Measurements from ENCODE around the gene ARHGAP18.
A peak's percentile ranks its signal among the peaks of the same experiment; 100 is the strongest.

Gene ARHGAP18

DNA sequence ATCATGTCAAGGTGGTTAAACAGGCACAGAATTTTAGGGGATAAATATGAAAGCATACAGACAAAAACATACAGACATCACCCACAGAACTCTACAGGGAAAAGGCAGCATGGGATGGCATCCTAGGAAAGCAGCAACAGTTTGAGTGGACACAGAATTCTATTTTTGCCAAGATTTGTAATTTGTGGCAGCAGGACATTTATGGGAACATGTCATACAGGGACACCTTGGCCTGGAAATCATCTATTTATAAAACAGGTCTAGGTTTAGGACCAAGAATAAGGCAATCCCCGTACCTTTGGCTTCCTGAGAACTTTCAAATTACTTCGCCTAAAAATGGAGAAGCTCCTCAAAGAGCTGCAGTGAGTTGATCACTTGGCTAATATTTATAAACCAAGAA lies 17.5 kb downstream of the ARHGAP18 start:
- H3K9me3 Mint-ChIP-seq = no peaks in the 10 kb centered on the region
- H3K4me1 Mint-ChIP-seq (ENCODE audit: low read depth) = peaks cover 54% of the 10 kb centered on the region
- no peak overlapping the region for H3K27ac Mint-ChIP-seq
- H3K36me3 Mint-ChIP-seq (ENCODE audit: low read depth) = peaks cover 7% of the 10 kb centered on the region
- H3K27me3 Mint-ChIP-seq (ENCODE audit: low read depth) = no peaks in the 10 kb centered on the region
- H3K4me3 Mint-ChIP-seq = no peak overlapping the region

DNA sequence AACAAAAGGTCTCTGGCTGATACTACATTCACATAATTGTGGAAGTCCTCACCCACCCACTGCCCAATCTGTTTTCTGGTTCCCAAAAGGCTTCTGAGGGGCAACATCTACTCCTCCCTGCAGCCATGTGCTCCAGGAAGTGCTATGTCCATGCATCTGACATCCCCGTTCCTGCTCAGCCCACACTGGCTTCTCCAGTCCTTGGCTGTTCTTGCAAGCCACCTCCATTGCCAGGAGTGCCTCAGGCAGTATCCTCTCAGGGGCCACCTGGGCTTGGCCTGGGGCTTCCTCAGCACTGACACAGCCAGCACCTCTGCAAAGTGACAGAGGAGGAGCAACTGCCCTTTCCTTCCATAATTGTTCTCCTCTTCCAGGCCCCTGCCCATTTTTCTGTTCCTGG lies 18.3 kb downstream of the ARHGAP18 start:
- peaks cover 7% of the 10 kb centered on the region for H3K36me3 Mint-ChIP-seq (ENCODE audit: low read depth)
- no peak overlapping the region for H3K27ac Mint-ChIP-seq
- no peak overlapping the region for H3K4me3 Mint-ChIP-seq
- H3K9me3 Mint-ChIP-seq = no peaks in the 10 kb centered on the region
- no peaks in the 10 kb centered on the region for H3K27me3 Mint-ChIP-seq (ENCODE audit: low read depth)
- peaks cover 58% of the 10 kb centered on the region for H3K4me1 Mint-ChIP-seq (ENCODE audit: low read depth)

GRCh38 chr6:129691043-129691640 lies 18.8 kb downstream of the ARHGAP18 start:
- Mint-ChIP-seq H3K9me3 (no peaks in the 10 kb centered on the region), H3K4me1 (ENCODE audit: low read depth) (peaks cover 56% of the 10 kb centered on the region), H3K27me3 (ENCODE audit: low read depth) (no peaks in the 10 kb centered on the region), H3K27ac (no peak overlapping the region), H3K4me3 (no peak overlapping the region), H3K36me3 (ENCODE audit: low read depth) (peaks cover 6% of the 10 kb centered on the region)

DNA sequence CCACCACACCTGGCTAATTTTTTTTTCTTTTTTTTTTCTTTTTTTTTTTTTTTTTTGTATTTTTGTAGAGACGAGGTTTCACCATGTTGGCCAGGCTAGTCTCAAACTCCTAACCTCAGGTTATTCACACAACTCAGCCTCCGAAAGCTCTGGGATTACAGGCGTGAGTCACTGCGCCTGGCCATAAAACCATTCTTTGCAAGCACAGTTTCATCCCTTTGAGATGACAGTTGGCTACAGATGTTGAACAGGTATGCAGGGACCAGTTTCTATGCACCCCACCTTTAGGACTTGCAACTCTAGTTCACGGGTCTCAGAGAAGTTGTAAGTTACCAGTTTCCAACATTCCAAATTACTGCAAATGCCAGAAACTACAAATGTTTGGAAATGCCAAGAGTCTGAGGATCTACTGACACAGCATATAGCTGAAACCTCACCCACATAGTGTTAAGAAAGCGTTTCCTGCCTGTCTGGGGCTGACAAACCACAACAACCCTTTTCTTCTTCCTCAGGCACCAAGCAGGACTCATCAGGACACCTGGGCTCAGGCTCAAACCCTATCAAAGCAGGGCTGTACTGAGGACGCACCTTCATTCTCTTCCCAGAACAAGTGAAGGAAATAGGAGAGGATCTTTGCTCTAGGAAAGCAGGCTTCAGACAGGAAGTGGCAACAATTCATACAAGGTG lies 22.9 kb downstream of the ARHGAP18 start:
- peaks cover 8% of the 10 kb centered on the region for H3K36me3 Mint-ChIP-seq (ENCODE audit: low read depth)
- H3K27ac Mint-ChIP-seq = peak overlapping the region; percentile 76
- H3K4me1 Mint-ChIP-seq (ENCODE audit: low read depth) = peaks cover 53% of the 10 kb centered on the region
- H3K9me3 Mint-ChIP-seq = no peaks in the 10 kb centered on the region
- no peaks in the 10 kb centered on the region for H3K27me3 Mint-ChIP-seq (ENCODE audit: low read depth)
- H3K4me3 Mint-ChIP-seq = peak overlapping the region; percentile 50

DNA sequence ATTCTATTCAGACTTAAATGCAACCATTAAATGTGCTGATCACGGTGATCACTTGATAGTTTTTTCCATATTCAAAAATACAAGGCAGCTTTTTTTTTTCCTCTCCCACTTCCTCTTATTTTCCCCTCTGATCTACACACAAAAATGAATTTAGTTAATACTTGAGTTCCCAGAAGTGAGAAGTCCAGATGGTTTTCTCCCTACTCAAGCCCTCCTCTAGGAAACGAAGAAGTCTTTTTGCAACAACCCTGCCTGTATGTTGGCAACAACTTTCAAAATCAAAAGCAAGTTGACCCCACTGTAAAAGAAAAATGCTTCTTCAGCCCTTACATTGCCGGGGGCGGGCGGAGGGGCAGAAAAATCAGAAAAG lies 24.3 kb downstream of the ARHGAP18 start:
- Mint-ChIP-seq H3K4me3 (no peak overlapping the region), H3K4me1 (ENCODE audit: low read depth) (peaks cover 51% of the 10 kb centered on the region), H3K36me3 (ENCODE audit: low read depth) (peaks cover 12% of the 10 kb centered on the region), H3K27me3 (ENCODE audit: low read depth) (no peaks in the 10 kb centered on the region), H3K9me3 (no peaks in the 10 kb centered on the region), H3K27ac (no peak overlapping the region)

DNA sequence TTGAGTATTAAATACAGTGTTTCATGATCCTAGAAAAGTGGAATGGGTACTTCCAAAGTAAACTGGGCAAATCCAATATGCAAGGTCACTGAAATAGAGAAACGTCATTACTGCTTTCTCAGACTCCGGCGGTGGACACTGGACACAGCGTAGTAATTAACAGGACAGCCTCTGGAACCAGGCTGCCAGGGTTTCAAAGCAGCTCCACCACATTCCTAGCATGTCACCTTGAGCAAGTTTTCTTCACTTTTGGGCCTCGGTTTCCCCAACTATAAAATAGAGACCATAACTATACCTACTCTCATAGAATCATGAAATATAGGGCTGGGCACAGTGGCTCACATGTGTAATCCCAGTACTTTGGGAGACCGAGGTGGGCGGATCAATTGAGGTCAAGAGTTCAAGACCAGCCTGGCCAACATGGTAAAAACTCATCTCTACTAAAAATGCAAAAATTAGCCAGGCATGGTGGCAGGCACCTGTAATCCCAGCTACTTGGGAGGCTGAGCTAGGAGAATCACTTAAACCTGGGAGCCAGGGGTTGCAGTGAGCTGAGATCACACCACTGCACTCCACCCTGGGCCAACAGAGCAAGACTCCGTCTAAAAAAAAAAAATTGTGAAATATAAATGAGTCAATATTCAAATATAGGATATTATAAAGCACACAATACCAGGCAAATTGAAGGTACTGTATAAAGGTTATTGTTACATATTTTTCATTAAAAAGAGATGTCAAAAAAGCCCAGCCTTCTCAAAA lies 24.9 kb downstream of the ARHGAP18 start:
- no peaks in the 10 kb centered on the region for H3K27me3 Mint-ChIP-seq (ENCODE audit: low read depth)
- peaks cover 51% of the 10 kb centered on the region for H3K4me1 Mint-ChIP-seq (ENCODE audit: low read depth)
- H3K9me3 Mint-ChIP-seq = no peaks in the 10 kb centered on the region
- no peak overlapping the region for H3K27ac Mint-ChIP-seq
- no peak overlapping the region for H3K4me3 Mint-ChIP-seq
- H3K36me3 Mint-ChIP-seq (ENCODE audit: low read depth) = peaks cover 12% of the 10 kb centered on the region

DNA sequence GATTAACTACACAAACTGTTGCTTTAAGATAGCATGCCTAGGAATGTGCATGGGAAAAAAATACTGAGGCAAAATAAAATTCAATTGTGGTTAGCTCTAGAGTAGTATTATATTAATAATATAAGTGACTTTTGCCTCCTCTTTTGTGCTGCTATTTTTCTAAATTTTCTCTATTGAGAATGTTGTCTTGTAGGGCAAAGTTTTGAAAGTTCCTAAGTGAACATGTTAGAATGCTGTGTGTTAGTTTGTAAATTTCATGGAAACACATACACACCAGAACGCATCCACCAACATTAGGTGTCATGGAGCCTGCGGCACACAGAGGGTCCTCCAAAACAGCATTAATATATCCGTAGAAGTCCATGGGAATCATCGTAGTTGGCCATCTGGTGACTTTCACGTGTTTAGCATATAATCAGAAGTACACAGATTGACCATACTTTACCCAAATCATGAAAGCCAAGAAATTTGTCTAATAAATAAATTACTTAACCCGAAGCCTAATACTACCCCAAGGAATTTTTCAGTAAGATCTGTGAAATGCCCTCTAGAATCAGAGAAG lies 25.6 kb downstream of the ARHGAP18 start:
- peaks cover 55% of the 10 kb centered on the region for H3K4me1 Mint-ChIP-seq (ENCODE audit: low read depth)
- H3K4me3 Mint-ChIP-seq = peak overlapping the region; percentile 58
- H3K27ac Mint-ChIP-seq = peak overlapping the region; percentile 80
- peaks cover 12% of the 10 kb centered on the region for H3K36me3 Mint-ChIP-seq (ENCODE audit: low read depth)
- H3K9me3 Mint-ChIP-seq = no peaks in the 10 kb centered on the region
- no peaks in the 10 kb centered on the region for H3K27me3 Mint-ChIP-seq (ENCODE audit: low read depth)

DNA sequence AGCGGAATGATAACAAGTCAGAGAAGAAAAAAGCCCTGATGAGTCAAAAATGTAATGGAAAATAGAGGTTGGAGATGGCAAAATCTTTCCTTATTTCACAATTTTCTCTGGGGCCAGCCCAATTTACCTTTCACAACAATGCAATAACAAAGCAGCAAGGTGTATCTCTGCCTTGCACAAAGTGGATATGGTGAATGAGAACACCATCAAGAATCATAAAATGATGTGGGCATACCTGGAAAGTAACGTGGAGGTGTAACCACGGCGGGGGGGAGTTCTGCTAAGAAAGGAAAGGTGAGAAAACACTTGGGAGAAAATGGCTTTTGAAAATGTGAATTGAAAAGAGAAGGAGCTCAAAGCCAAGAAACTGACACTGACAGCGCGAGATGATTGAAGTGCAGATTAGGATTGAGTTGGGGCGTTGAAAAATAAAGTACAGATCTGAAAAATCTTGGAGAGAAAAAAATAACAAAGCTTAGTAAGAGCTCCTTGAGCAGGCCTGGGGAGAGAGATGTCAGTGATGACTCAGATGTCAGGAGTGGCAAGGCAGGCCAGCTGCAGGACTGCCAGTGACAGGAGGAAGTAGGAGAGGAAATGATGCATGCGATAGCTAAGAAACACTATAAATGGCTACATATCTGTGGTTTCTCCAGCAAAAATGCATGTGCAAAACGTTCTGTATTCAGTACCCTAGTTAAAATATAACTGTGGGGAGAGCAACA lies 26.2 kb downstream of the ARHGAP18 start:
- H3K4me1 Mint-ChIP-seq (ENCODE audit: low read depth) = peaks cover 51% of the 10 kb centered on the region
- H3K4me3 Mint-ChIP-seq = peak overlapping the region; percentile 58
- peaks cover 12% of the 10 kb centered on the region for H3K36me3 Mint-ChIP-seq (ENCODE audit: low read depth)
- H3K27ac Mint-ChIP-seq = peak overlapping the region; percentile 80
- H3K9me3 Mint-ChIP-seq = no peaks in the 10 kb centered on the region
- H3K27me3 Mint-ChIP-seq (ENCODE audit: low read depth) = no peaks in the 10 kb centered on the region

DNA sequence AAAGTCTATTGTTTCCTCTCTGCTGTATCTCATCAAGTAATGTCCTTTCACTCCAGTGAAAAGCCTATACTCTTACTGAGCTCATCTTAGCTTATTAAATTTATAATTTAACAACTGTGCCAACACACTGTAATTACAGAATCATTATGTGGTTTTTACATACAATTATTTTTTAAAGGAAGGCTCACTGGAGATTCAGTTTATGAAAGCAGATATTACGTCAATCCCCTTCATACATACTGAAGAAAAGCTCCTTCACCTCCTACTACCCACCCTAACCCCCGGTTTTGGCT lies 28.1 kb downstream of the ARHGAP18 start:
- Mint-ChIP-seq H3K4me3 (no peak overlapping the region), H3K4me1 (ENCODE audit: low read depth) (peaks cover 48% of the 10 kb centered on the region), H3K27ac (no peak overlapping the region), H3K36me3 (ENCODE audit: low read depth) (peaks cover 12% of the 10 kb centered on the region), H3K9me3 (no peaks in the 10 kb centered on the region), H3K27me3 (ENCODE audit: low read depth) (no peaks in the 10 kb centered on the region)

DNA sequence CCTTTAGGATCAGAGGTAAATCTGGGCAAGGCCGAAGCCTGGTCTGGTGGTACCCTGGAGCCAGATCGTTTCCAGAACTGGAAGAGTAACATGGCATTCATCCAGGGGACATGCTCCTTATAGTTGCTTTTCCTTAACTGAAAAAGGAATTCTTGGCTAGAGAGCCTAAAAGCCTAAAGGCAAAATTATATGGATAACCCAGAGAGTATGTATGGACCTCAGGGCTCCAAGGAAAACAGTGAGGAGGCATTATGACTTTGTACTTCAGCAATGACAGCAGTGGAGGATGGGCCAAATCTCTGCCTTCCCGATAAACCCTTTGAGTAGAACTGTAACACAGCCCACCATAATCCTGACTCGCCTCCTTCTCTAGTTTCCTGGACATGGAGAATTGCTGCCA lies 29.3 kb downstream of the ARHGAP18 start:
- Mint-ChIP-seq H3K27ac (no peak overlapping the region), H3K36me3 (ENCODE audit: low read depth) (peaks cover 9% of the 10 kb centered on the region), H3K4me1 (ENCODE audit: low read depth) (peaks cover 39% of the 10 kb centered on the region), H3K4me3 (no peak overlapping the region), H3K27me3 (ENCODE audit: low read depth) (no peaks in the 10 kb centered on the region), H3K9me3 (no peaks in the 10 kb centered on the region)

- Mint-ChIP-seq H3K36me3 (ENCODE audit: low read depth) (peaks cover 11% of the 10 kb centered on the region), H3K4me3 (no peak overlapping the region), H3K4me1 (ENCODE audit: low read depth) (peaks cover 40% of the 10 kb centered on the region), H3K9me3 (no peaks in the 10 kb centered on the region), H3K27me3 (ENCODE audit: low read depth) (no peaks in the 10 kb centered on the region), H3K27ac (no peak overlapping the region)
Measured at GRCh38 chr6:129679758-129680157, 30.2 kb downstream of the ARHGAP18 start.

GRCh38 chr6:129679275-129679674 lies 30.7 kb downstream of the ARHGAP18 start:
- Mint-ChIP-seq H3K36me3 (ENCODE audit: low read depth) (peaks cover 11% of the 10 kb centered on the region), H3K4me3 (no peak overlapping the region), H3K4me1 (ENCODE audit: low read depth) (peaks cover 37% of the 10 kb centered on the region), H3K27ac (no peak overlapping the region), H3K9me3 (no peaks in the 10 kb centered on the region), H3K27me3 (ENCODE audit: low read depth) (no peaks in the 10 kb centered on the region)

DNA sequence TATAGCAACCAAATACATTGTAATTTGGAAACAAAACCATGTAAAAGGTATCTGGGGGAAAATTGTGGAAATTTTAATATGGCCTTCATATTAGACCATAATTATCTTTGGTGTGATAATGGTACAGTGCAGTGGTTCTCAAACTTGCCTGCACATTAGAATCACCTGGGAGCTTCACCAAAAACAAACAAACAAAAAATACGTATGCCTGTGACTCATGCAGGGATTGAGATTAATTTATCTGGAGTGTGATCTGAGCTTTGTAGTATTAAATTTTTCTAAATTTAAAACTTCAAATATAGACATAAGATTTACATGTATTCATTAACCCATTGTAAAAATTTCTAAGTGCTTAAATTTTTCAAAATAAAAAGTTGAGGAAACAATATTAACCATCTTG lies 31.5 kb downstream of the ARHGAP18 start:
- no peak overlapping the region for H3K4me3 Mint-ChIP-seq
- H3K4me1 Mint-ChIP-seq (ENCODE audit: low read depth) = peaks cover 30% of the 10 kb centered on the region
- H3K27me3 Mint-ChIP-seq (ENCODE audit: low read depth) = no peaks in the 10 kb centered on the region
- H3K36me3 Mint-ChIP-seq (ENCODE audit: low read depth) = peaks cover 11% of the 10 kb centered on the region
- H3K9me3 Mint-ChIP-seq = no peaks in the 10 kb centered on the region
- no peak overlapping the region for H3K27ac Mint-ChIP-seq

DNA sequence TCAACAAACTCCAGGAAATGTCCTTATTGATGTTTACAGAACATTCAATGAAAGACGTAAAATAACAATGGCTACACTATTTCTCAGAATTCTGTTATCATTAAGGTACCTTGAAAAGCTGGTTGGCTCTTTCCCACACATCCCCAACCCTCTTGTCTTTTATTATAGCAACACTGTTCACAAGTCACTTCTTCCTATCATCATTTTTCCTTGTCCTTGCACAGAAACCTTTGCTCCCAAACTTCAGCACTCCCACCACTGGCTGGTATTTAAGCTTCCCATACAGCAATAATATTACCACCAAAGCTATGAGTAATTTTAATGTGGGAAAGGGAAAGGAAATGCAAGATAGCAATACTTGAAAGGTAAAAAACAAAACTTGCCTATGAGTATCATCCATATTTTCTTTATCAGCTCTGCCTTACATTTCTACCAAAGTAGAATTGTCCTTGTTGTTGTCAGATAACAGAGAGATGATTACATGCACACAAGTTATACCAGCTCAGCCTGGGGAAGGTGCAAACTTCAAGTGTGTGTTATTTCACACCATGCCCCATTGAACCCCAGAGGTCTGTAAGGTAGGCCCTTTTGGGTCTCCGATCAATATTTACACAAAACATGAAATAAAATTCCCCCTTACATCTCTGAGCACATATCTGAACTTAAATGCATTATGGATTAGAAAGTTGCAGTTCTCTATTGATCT lies 32.2 kb downstream of the ARHGAP18 start:
- H3K4me3 Mint-ChIP-seq = no peak overlapping the region
- H3K27me3 Mint-ChIP-seq (ENCODE audit: low read depth) = no peaks in the 10 kb centered on the region
- H3K4me1 Mint-ChIP-seq (ENCODE audit: low read depth) = peaks cover 31% of the 10 kb centered on the region
- H3K36me3 Mint-ChIP-seq (ENCODE audit: low read depth) = peaks cover 11% of the 10 kb centered on the region
- no peaks in the 10 kb centered on the region for H3K9me3 Mint-ChIP-seq
- no peak overlapping the region for H3K27ac Mint-ChIP-seq

Data from T-helper 1 cell treated with Interleukin-12 subunit alpha and Interleukin-12 subunit beta and Interleukin-4 antibody, amounts not matched to agents 30 μg/mL and 1 μg/mL, for 36 hours (primary cell).